PC-9 (cell line): ENCODE results near the gene GTPBP10. TPM values are rescaled to one million over a fixed set of nuclear protein-coding genes. Genes with fewer than 3 reads are reported as not detected.

Experiments
- BruUV-seq: library from RNA; stranded (reverse); fragments of 400-500 nt; replicated peaks from 2 replicates; lab custom pipeline; 2021; lab: Mats Ljungman, UMichigan
- CTCF ChIA-PET: fragments of 300-600 bp; sonication (Branson Sonifier 250); formaldehyde crosslinking; loops from one replicate; lab custom pipeline; 2022; ENCODE audit warnings: antibody characterized with exemption; lab: Charles Lee
- POLR2A ChIA-PET: fragments of 300-600 bp; sonication (Branson Sonifier 250); formaldehyde crosslinking; loops from one replicate; lab custom pipeline; 2022; ENCODE audit warnings: antibody characterized with exemption; ENCODE audit not compliant: unreplicated experiment; lab: Charles Lee
- DNase-seq, 2 experiments: peaks; one replicate each; pipeline versions ENCODE4 v3.0.0 to v3.0.0-alpha.2; 2015 to 2022; ENCODE audit warnings: mixed read lengths in 1 of 2
- H2AFZ ChIP-seq: fragments of 200-600 bp; sonication (generic); 2 replicates; pipeline ENCODE4 v1.8.1; 2017; ENCODE audit warnings: antibody characterized with exemption
- H3F3A ChIP-seq: fragments of 200-600 bp; sonication (generic); 2 replicates; pipeline ENCODE4 v1.8.1; 2017; ENCODE audit warnings: antibody characterized with exemption, mild to moderate bottlenecking, low read depth; ENCODE audit not compliant: insufficient read depth
- H3K27ac ChIP-seq: fragments of 200-600 bp; sonication (generic); 2 replicates; pipeline ENCODE4 v1.6.1; 2016; ENCODE audit warnings: mixed run types
- H3K27me3 ChIP-seq: fragments of 200-600 bp; sonication (generic); 2 replicates; pipeline ENCODE4 v1.6.1; 2016; ENCODE audit warnings: low read depth, mixed run types; ENCODE audit not compliant: insufficient read depth
- H3K36me3 ChIP-seq: fragments of 200-600 bp; sonication (generic); 2 replicates; pipeline ENCODE4 v1.6.1; 2016; ENCODE audit warnings: low read depth, mixed run types
- H3K4me1 ChIP-seq: fragments of 200-600 bp; sonication (generic); replicated peaks from 2 replicates; pipeline ENCODE4 v1.6.1; 2016; ENCODE audit warnings: mixed run types; ENCODE audit not compliant: insufficient read depth
- H3K4me2 ChIP-seq: fragments of 200-600 bp; sonication (generic); 2 replicates; pipeline ENCODE4 v1.6.1; 2017; ENCODE audit warnings: mixed run types
- H3K4me3 ChIP-seq: fragments of 200-600 bp; sonication (generic); 2 replicates; pipeline ENCODE4 v1.6.1; 2016; ENCODE audit warnings: mixed run types
- H3K79me2 ChIP-seq: fragments of 200-600 bp; sonication (generic); 2 replicates; pipeline ENCODE4 v1.6.1; 2017; ENCODE audit warnings: low read depth, mixed run types
- H3K9me2 ChIP-seq: fragments of 200-600 bp; sonication (generic); 2 replicates; pipeline ENCODE4 v1.8.1; 2017; ENCODE audit warnings: mild to moderate bottlenecking; ENCODE audit not compliant: insufficient read depth
- H3K9me3 ChIP-seq: fragments of 200-600 bp; sonication (generic); 2 replicates; pipeline ENCODE4 v1.8.1; 2016; ENCODE audit warnings: low read depth; ENCODE audit not compliant: insufficient read depth
- H4K20me1 ChIP-seq: fragments of 200-600 bp; sonication (generic); 2 replicates; pipeline ENCODE4 v1.8.1; 2017; ENCODE audit not compliant: insufficient read depth
- CTCF ChIP-seq: fragments of 200-600 bp; sonication (generic); conservative IDR thresholded peaks from 2 replicates; pipeline ENCODE4 v1.6.1; 2017; ENCODE audit warnings: mixed run types, antibody characterized with exemption, mild to moderate bottlenecking, moderate library complexity
- EZH2 ChIP-seq: fragments of 200-600 bp; sonication (generic); IDR thresholded peaks from 2 replicates; pipeline ENCODE4 v1.8.0; 2017; ENCODE audit warnings: antibody characterized with exemption, low read depth
- intact Hi-C: fragments of 100-400 bp; cut with micrococcal nuclease; formaldehyde crosslinking; loops from one replicate; pipeline ENCODE4 v1.10.0; 2022; ENCODE audit not compliant: unreplicated experiment
- total RNA-seq: library from RNA; stranded (reverse); gene quantifications from 2 replicates; pipeline ENCODE4 v1.2.3, GENCODE V29; 2021

GTPBP10 gene
- total RNA-seq, 1 experiment from 2014 or later: 36.7 TPM

- Histone ChIP-seq H3K9me2 (no peaks in the 10 kb centered on the region), H3K9me3 (no peaks in the 10 kb centered on the region; the same call in 1 of the 2 replicates), H3K79me2 (no peaks in the 10 kb centered on the region), H3F3A (no peaks in the 10 kb centered on the region), H4K20me1 (no peaks in the 10 kb centered on the region), H3K27me3 (no peaks in the 10 kb centered on the region), H3K4me2 (no peak overlapping the region), H3K4me3 (no peak overlapping the region), H3K4me1 (no peaks in the 10 kb centered on the region), H3K36me3 (no peaks in the 10 kb centered on the region), H2AFZ (no peak overlapping the region), H3K27ac (no peak overlapping the region)
- no peak for TF ChIP-seq EZH2
- BruUV-seq: no TSS peak
- no peak for DNase-seq
- CTCF ChIA-PET: interaction anchor here (0.5 kb wide), 1 partner anchor 92 kb away, joined by 3 read pairs; no protein-coding TSS in a partner anchor
- intact Hi-C loops: no loop called here
- POLR2A ChIA-PET: interaction anchor here (0.6 kb wide), 1 partner anchor 100 kb away, joined by 3 read pairs; no protein-coding TSS in a partner anchor
Observed at GRCh38 chr7:90396420-90396819, 49.9 kb downstream of the GTPBP10 start.

DNA sequence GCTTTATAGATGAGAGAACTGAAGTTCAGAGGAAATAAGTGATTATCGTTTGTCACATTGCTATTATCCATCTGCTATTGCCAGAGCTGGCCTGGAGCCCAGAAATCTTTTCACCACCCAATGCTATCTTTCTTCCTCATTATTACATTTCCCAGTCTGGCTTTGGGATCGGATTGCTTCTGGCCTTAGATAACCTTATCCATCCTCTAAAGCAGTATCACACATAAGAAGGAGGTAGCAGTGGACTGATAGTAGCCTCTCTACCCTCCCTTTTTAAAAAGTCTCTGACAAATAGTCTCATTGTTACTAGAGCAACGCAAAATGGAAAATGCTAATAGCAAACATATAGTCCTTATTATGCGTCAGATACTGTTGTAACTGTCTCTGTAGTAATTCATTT lies 55.5 kb downstream of the GTPBP10 start:
- TF ChIP-seq CTCF (no peak), EZH2 (no peak)

DNA sequence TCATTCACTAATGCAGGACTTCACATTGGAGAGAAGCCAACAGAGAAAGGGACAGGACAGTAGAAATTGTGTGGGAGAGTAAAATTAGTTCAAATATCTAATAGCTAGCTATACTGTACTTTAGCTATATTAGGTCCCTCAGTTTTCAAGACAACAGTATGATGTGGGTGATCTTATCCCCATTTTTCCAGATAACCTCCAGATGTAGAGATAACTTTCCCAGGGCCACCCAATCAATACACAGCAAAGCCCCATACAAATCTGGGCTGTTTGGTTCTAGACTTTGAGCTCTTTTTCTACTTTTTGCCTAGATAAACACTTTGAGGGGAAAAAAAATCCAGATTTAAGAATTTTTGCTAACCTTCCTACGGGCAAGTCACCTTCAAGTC lies 56.3 kb downstream of the GTPBP10 start:
- ChIA-PET POLR2A (interaction anchor here (0.5 to 0.8 kb wide), 2 partner anchors 18 to 194 kb away, joined by 3 to 7 read pairs; no protein-coding TSS in a partner anchor), CTCF (no interaction called here)
- no peaks in the 10 kb centered on the region for H4K20me1 ChIP-seq
- H3K4me3 ChIP-seq: peak overlapping the region; percentile 97
- DNase-seq: no peak
- H3K79me2 ChIP-seq: peaks cover 25% of the 10 kb centered on the region
- peaks cover 4% of the 10 kb centered on the region; the same call in 1 of the 2 replicates for H3F3A ChIP-seq
- H3K27ac ChIP-seq: no peak overlapping the region
- peaks cover 4% of the 10 kb centered on the region; the same call in 1 of the 2 replicates for H3K36me3 ChIP-seq
- H3K9me3 ChIP-seq: no peaks in the 10 kb centered on the region; the same call in 1 of the 2 replicates
- peak overlapping the region; percentile 81 for H3K4me2 ChIP-seq
- H3K27me3 ChIP-seq: no peaks in the 10 kb centered on the region
- TSS peak; percentile 36 for BruUV-seq
- intact Hi-C loops: loop anchor here (1.0 kb wide), 1 partner anchor 56 kb away; the partner anchor contains the start of gene GTPBP10
- H3K4me1 ChIP-seq: peaks cover 13% of the 10 kb centered on the region
- H2AFZ ChIP-seq: peak overlapping the region; percentile 98
- no peak for TF ChIP-seq CTCF
- no peak for TF ChIP-seq EZH2
- no peaks in the 10 kb centered on the region for H3K9me2 ChIP-seq

More for the DNA sequence above, 55.5 kb downstream of the GTPBP10 start:
- H3K9me3 ChIP-seq: no peaks in the 10 kb centered on the region; the same call in 1 of the 2 replicates
- H3K36me3 ChIP-seq: peaks cover 4% of the 10 kb centered on the region; the same call in 1 of the 2 replicates
- no peaks in the 10 kb centered on the region for H3K27me3 ChIP-seq
- BruUV-seq: no TSS peak
- DNase-seq: no peak
- CTCF ChIA-PET: no interaction called here
- peaks cover 4% of the 10 kb centered on the region; the same call in 1 of the 2 replicates for H3F3A ChIP-seq
- H3K79me2 ChIP-seq: peaks cover 25% of the 10 kb centered on the region
- no peak overlapping the region for H3K4me3 ChIP-seq
- H3K9me2 ChIP-seq: no peaks in the 10 kb centered on the region
- POLR2A ChIA-PET: no interaction called here
- intact Hi-C loops: no loop called here
- peaks cover 13% of the 10 kb centered on the region for H3K4me1 ChIP-seq
- no peaks in the 10 kb centered on the region for H4K20me1 ChIP-seq
- H3K4me2 ChIP-seq: no peak overlapping the region
- H3K27ac ChIP-seq: no peak overlapping the region
- H2AFZ ChIP-seq: no peak overlapping the region
